GM19463 (cell line): ENCODE data around the gene GBX2.

ENCODE experiments used
- ATAC-seq: cut with Tn5 transposase; IDR thresholded peaks from one replicate; pipeline ENCODE4 v1.9.1; 2021; ENCODE audit warnings: mild to moderate bottlenecking, moderate library complexity; ENCODE audit not compliant: unreplicated experiment

The GBX2 gene

GRCh38 chr2:236120829-236121228 lies 47.4 kb downstream of the GBX2 start:
- ATAC-seq, result no peak

GRCh38 chr2:236120141-236120601 lies 48.0 kb downstream of the GBX2 start:
- ATAC-seq, result no peak

GRCh38 chr2:236119476-236119875 lies 48.7 kb downstream of the GBX2 start:
- no peak for ATAC-seq

GRCh38 chr2:236119003-236119402 lies 49.2 kb downstream of the GBX2 start:
- no peak for ATAC-seq

GRCh38 chr2:236117861-236118269 lies 50.3 kb downstream of the GBX2 start:
- no peak for ATAC-seq

GRCh38 chr2:236117401-236117800 lies 50.8 kb downstream of the GBX2 start:
- ATAC-seq, result no peak
